Measurements from ENCODE around the gene ACSL3.

Gene ACSL3

GRCh38 chr2:222968550-222969155 lies 107.8 kb downstream of the ACSL3 start:
- DNase-seq (ENCODE audit: low read depth): no peak
- TF ChIP-seq CTCF (IDR thresholded peaks at IDR 0.05; ENCODE audit: control insufficient read depth, insufficient read depth, low read depth, low read length, missing control alignments): no peak

GRCh38 chr2:222969491-222969890 lies 108.7 kb downstream of the ACSL3 start:
- peak; percentile 29 for DNase-seq (ENCODE audit: low read depth)
- no peak overlapping the region for H3K4me3 ChIP-seq (ENCODE audit: control insufficient read depth, low read depth, low read length)
- TF ChIP-seq CTCF (IDR thresholded peaks at IDR 0.05; ENCODE audit: control insufficient read depth, insufficient read depth, low read depth, low read length, missing control alignments): no peak

More at GRCh38 chr2:222968550-222969155, 107.8 kb downstream of the ACSL3 start:
- no peak overlapping the region for H3K4me3 ChIP-seq (ENCODE audit: control insufficient read depth, low read depth, low read length)

GRCh38 chr2:222972420-222972819 lies 111.6 kb downstream of the ACSL3 start:
- no peak overlapping the region for H3K4me3 ChIP-seq (ENCODE audit: control insufficient read depth, low read depth, low read length)
- no peak for DNase-seq (ENCODE audit: low read depth)
- TF ChIP-seq CTCF (IDR thresholded peaks at IDR 0.05; ENCODE audit: control insufficient read depth, insufficient read depth, low read depth, low read length, missing control alignments): no peak

GRCh38 chr2:222973237-222973636 lies 112.4 kb downstream of the ACSL3 start:
- DNase-seq (ENCODE audit: low read depth): no peak
- no peak for TF ChIP-seq CTCF (IDR thresholded peaks at IDR 0.05; ENCODE audit: control insufficient read depth, insufficient read depth, low read depth, low read length, missing control alignments)
- H3K4me3 ChIP-seq (ENCODE audit: control insufficient read depth, low read depth, low read length): no peak overlapping the region

- H3K4me3 ChIP-seq (ENCODE audit: control insufficient read depth, low read depth, low read length): no peak overlapping the region
- DNase-seq (ENCODE audit: low read depth): no peak
- no peak for TF ChIP-seq CTCF (IDR thresholded peaks at IDR 0.05; ENCODE audit: control insufficient read depth, insufficient read depth, low read depth, low read length, missing control alignments)
Observed at GRCh38 chr2:222973733-222974132, 112.9 kb downstream of the ACSL3 start.

- no peak overlapping the region for H3K4me3 ChIP-seq (ENCODE audit: control insufficient read depth, low read depth, low read length)
- no peak for DNase-seq (ENCODE audit: low read depth)
- no peak for TF ChIP-seq CTCF (IDR thresholded peaks at IDR 0.05; ENCODE audit: control insufficient read depth, insufficient read depth, low read depth, low read length, missing control alignments)
Observed at GRCh38 chr2:222976521-222977061, 115.8 kb downstream of the ACSL3 start.
